HG03342 (cell line): Measurements from ENCODE around the gene MTARC2.

Experiments used
- ATAC-seq: cut with Tn5 transposase; IDR thresholded peaks from one replicate; pipeline ENCODE4 v1.9.1; 2021; ENCODE audit warnings: mild to moderate bottlenecking, moderate library complexity; ENCODE audit not compliant: unreplicated experiment

Gene MTARC2

GRCh38 chr1:220824031-220824989, 76.2 kb downstream of the MTARC2 start:
- ATAC-seq, result no peak

GRCh38 chr1:220825819-220826551, 77.9 kb downstream of the MTARC2 start:
- no peak for ATAC-seq

GRCh38 chr1:220826729-220827128, 78.6 kb downstream of the MTARC2 start:
- no peak for ATAC-seq

DNA sequence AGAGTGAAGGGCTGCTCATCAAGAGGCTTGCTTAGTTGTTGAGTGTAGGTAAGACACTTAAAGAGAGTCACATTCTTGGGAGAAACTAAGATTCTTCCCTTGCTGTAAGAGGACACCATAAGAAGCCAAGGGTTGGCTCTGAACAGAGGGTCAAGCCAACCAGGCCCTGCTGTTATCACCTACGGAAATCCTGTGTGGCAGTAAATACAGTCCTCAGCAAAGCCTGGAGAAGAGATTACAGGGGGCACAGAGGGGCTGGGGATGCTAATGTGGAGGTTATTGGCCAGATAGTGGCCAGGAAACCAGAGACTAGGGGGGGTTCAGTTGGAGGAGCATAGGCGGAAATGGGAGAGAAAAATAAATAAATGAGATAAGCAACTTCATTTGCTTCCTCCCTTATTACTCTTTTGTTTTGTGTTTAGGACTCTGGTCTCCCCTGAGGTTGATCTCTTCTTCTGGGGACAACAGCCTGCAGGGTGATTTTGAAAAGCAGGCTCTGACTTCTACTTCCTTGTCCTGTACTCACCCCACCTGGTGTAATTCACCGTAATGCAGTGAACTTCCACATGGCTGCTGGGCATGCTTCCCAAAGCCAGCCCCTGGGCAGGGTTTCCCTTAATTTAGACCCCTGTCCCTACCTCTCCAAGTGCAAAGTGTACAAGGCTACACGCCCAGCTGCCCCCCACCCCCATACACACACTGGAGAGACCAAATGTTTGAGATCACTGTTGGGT, 79.5 kb downstream of the MTARC2 start:
- ATAC-seq, result no peak

DNA sequence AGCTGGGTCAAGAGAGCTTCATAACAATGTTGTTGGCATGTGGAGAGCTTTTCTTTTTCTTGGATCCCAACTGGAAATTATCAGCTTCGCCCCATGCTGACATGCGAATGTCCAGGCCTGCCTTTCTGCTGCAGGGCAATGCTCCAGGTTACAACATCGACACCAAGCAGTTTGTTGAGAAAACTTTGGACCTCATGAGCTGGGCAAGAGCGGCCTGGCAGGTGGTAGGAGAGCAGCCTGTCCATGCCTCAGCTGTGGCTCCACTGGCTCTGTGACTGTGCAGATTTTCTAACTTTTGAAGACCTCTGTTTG, 80.0 kb downstream of the MTARC2 start:
- no peak for ATAC-seq

DNA sequence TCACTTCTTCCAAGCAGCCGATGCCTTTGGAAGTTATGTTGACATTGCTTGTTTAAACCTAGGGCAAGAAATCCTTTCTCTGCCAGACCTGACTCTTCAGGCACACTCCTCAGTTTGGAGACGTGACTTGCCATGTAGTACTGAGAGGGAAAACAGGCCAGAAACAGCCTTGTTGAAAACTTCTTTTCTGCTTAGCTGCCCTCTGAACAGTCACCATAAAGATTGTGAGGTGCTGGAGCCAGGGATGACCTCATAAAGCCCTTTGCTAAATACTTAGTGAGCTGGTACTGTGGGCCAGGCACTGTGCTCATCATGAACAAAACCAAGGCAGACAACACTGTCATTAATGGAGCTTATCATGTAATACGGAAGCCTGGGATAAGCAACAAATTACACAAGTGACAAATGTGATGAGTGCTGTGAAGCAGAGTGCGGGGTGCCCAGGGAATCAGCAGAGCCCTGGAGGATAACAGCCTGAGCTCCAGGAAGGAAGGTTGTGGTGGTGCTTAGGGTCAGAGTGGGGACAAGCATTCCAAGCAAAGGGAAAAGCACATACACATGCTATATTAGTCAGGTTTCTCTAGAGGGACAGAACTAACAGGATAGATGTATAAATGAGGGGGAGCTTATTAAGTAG, 80.9 kb downstream of the MTARC2 start:
- ATAC-seq, result no peak

DNA sequence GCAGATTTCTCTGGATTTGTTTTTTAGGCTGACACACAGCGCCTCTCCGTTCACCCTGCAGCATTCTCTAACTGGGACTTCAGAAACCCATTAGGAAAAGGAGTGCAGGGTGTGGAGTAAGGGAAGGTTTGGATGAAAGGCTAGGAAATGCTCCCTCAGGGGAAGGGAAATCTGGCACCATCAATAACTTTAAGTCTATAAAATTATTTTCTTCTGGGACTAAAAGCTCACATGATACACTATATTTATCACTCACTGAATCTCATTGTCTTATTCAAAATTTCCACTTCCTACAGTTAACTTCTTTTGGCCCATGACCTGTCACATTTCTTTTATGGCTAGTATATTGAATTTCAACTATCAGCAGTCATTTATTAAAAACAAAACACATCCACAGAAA, 85.3 kb downstream of the MTARC2 start:
- ATAC-seq, result no peak
